NCI-H1436 (cell line): ENCODE measurements around the gene EEF1AKMT3.
A peak's percentile ranks its signal among the peaks of the same experiment; 100 is the strongest.

Experiments
- DNase-seq: peaks from one replicate; lab custom pipeline; 2025; lab: John Stamatoyannopoulos, UW

Gene EEF1AKMT3

GRCh38 chr12:57735198-57735855 lies 37.1 kb upstream of the EEF1AKMT3 start:
- DNase-seq, result peak; percentile 28

GRCh38 chr12:57735952-57736740 lies 36.3 kb upstream of the EEF1AKMT3 start:
- DNase-seq, result no peak

GRCh38 chr12:57736741-57737466 lies 35.5 kb upstream of the EEF1AKMT3 start:
- no peak for DNase-seq

GRCh38 chr12:57737467-57738460 lies 34.6 kb upstream of the EEF1AKMT3 start:
- DNase-seq, result no peak

GRCh38 chr12:57738661-57739237 lies 33.7 kb upstream of the EEF1AKMT3 start, which contains the start of gene AGAP2:
Gene AGAP2, minus strand, starts transcription at chr12:57738742. Its CDS starts 496 bp downstream, at chr12:57738246.
- DNase-seq, result peak; percentile 26

- no peak for DNase-seq
Observed at GRCh38 chr12:57739387-57739786, 33.0 kb upstream of the EEF1AKMT3 start.

GRCh38 chr12:57739914-57740538 lies 32.4 kb upstream of the EEF1AKMT3 start:
- DNase-seq, result no peak

- peak; percentile 51 for DNase-seq
Observed at GRCh38 chr12:57740656-57741412, 31.6 kb upstream of the EEF1AKMT3 start.

GRCh38 chr12:57741413-57741789 lies 31.0 kb upstream of the EEF1AKMT3 start:
- no peak for DNase-seq

- DNase-seq, result no peak
Observed at GRCh38 chr12:57741844-57742738, 30.3 kb upstream of the EEF1AKMT3 start.

- DNase-seq, result no peak
Observed at GRCh38 chr12:57743769-57744168, 28.6 kb upstream of the EEF1AKMT3 start.

GRCh38 chr12:57744194-57744776 lies 28.1 kb upstream of the EEF1AKMT3 start:
- peak; percentile 89 for DNase-seq

GRCh38 chr12:57744777-57745484 lies 27.5 kb upstream of the EEF1AKMT3 start, which contains the start of gene TSPAN31:
Gene TSPAN31, plus strand, starts transcription at chr12:57745039. Its CDS starts 116 bp downstream, at chr12:57745155.
- DNase-seq, result peak; percentile 97

GRCh38 chr12:57745485-57745881 lies 26.9 kb upstream of the EEF1AKMT3 start:
- no peak for DNase-seq

GRCh38 chr12:57746025-57746424 lies 26.4 kb upstream of the EEF1AKMT3 start:
- no peak for DNase-seq

GRCh38 chr12:57749061-57749460 lies 23.4 kb upstream of the EEF1AKMT3 start:
- DNase-seq, result no peak

- no peak for DNase-seq
Observed at GRCh38 chr12:57750561-57751431, 21.6 kb upstream of the EEF1AKMT3 start.
